ENCODE measurements around the gene ZNF518A. TPM values are rescaled to one million over a fixed set of nuclear protein-coding genes. Genes with fewer than 3 reads are reported as not detected.

ZNF518A gene
- total and polyA plus RNA-seq, 2 donors (not counting 3 experiments of a cell fraction or from before 2014, with no cell fraction given) = 2.9 to 12.1 TPM

DNA sequence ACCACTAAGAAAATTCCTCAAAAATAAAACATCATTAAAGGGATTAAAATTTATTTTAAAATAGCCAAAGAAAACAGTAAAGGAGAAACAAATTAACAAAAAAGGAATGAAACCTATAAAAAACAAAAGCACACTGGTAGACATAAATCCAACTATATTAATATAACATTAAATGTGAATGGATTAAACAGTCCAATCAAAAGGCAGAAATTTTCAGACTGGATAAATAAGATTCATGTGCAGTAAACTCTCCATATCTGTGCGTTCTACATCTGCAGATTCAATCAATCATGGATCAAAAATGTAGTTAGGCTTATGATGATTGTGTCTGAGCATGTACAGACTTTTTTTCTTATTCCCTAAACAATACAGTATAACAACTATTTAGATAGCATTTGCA lies 42.6 kb downstream of the ZNF518A start:
- DNase-seq (ENCODE audit: low read depth, low spot score) (no peak), FAIRE-seq (no peak)
- BruUV-seq (replicated peaks) = no TSS peak
- Histone ChIP-seq H3K9ac (replicated peaks; ENCODE audit: extremely low read depth, insufficient read depth, low read length) (no peak overlapping the region), H3K9me3 (replicated peaks; ENCODE audit: control insufficient read depth, insufficient read depth, low read length) (no peaks in the 10 kb centered on the region), H3K79me2 (ENCODE audit: control insufficient read depth, insufficient read depth, low read length) (no peaks in the 10 kb centered on the region), H3K27me3 (ENCODE audit: control insufficient read depth in 2 of 2, insufficient read depth in 2 of 2, low read length in 2 of 2) (no peaks in the 10 kb centered on the region), H3K36me3 (ENCODE audit: control insufficient read depth in 2 of 2, extremely low read depth in 1 of 2, insufficient read depth in 2 of 2, low read length in 2 of 2) (no peaks in the 10 kb centered on the region), H2AFZ (ENCODE audit: low read depth, low read length) (no peak overlapping the region), H3K4me2 (ENCODE audit: insufficient read depth, low read length) (no peak overlapping the region), H3K4me1 (ENCODE audit: control insufficient read depth, extremely low read depth, insufficient read depth, low read length) (no peaks in the 10 kb centered on the region), H3K9me1 (replicated peaks; ENCODE audit: control insufficient read depth, extremely low read depth, insufficient read depth, low read length) (no peaks in the 10 kb centered on the region), H4K20me1 (replicated peaks; ENCODE audit: control insufficient read depth, extremely low read depth, insufficient read depth, low read length) (no peaks in the 10 kb centered on the region), H3K4me3 (replicated peaks in 1 of 3; ENCODE audit: insufficient read depth in 1 of 3, low read depth in 1 of 3, low read length in 3 of 3) (no peak overlapping the region), H3K27ac (ENCODE audit: insufficient read depth, low read depth, low read length) (no peak overlapping the region)
- dilution Hi-C loops (cut with MboI; ENCODE audit: extremely low pct_ligation_motif_present, low sequenced_read_pairs) = no loop called here
- intact Hi-C loops (cut with micrococcal nuclease) = no loop called here
- TF ChIP-seq MYC (IDR thresholded peaks at IDR 0.05; ENCODE audit: low read depth, low read length) = no peak
- no peak for TF ChIP-seq JUN (IDR thresholded peaks at IDR 0.05; ENCODE audit: borderline replicate concordance, insufficient read depth, insufficient read length, low read depth)
- TF ChIP-seq, protein P1, sequence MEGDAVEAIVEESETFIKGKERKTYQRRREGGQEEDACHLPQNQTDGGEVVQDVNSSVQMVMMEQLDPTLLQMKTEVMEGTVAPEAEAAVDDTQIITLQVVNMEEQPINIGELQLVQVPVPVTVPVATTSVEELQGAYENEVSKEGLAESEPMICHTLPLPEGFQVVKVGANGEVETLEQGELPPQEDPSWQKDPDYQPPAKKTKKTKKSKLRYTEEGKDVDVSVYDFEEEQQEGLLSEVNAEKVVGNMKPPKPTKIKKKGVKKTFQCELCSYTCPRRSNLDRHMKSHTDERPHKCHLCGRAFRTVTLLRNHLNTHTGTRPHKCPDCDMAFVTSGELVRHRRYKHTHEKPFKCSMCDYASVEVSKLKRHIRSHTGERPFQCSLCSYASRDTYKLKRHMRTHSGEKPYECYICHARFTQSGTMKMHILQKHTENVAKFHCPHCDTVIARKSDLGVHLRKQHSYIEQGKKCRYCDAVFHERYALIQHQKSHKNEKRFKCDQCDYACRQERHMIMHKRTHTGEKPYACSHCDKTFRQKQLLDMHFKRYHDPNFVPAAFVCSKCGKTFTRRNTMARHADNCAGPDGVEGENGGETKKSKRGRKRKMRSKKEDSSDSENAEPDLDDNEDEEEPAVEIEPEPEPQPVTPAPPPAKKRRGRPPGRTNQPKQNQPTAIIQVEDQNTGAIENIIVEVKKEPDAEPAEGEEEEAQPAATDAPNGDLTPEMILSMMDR (IDR thresholded peaks at IDR 0.05; ENCODE audit: extremely low read depth in 1 of 2, insufficient read depth in 1 of 2, low read depth in 1 of 2, low read length in 2 of 2) = no peak
- no peak for TF ChIP-seq POLR2A (IDR thresholded peaks at IDR 0.05; ENCODE audit: low read depth, low read length)
- no peak for TF ChIP-seq MAX (IDR thresholded peaks at IDR 0.05; ENCODE audit: insufficient read depth, insufficient read length)
- TF ChIP-seq FOS (IDR thresholded peaks at IDR 0.05; ENCODE audit: borderline replicate concordance, insufficient read depth, low read length) = no peak
- no peak for TF ChIP-seq EZH2 (IDR thresholded peaks at IDR 0.05; ENCODE audit: borderline replicate concordance, low read depth, low read length, severe bottlenecking)
- TF ChIP-seq POLR2AphosphoS5 (IDR thresholded peaks at IDR 0.05; ENCODE audit: insufficient read depth, low read depth, low read length) = no peak
- no peak for TF ChIP-seq GATA2 (IDR thresholded peaks at IDR 0.05; ENCODE audit: insufficient read depth, insufficient read length, low read depth, low read length)
- ChIA-PET CTCF (interaction anchor here (1.0 kb wide), 1 partner anchor 156 kb away, joined by 4 read pairs; no protein-coding TSS in a partner anchor), POLR2A (no interaction called here)

Data from endothelial cell of umbilical vein (primary cell).